Colon (tissue), 2 donors: ENCODE results near the gene CCDC50.

Experiments
- FAIRE-seq: peaks from 2 replicates; lab custom pipeline; 2012; peaks lifted over from hg19 to GRCh38; lab: Jason Lieb, UNC
- donor health status: control.
- donor health status: control.

Gene CCDC50, protein sequence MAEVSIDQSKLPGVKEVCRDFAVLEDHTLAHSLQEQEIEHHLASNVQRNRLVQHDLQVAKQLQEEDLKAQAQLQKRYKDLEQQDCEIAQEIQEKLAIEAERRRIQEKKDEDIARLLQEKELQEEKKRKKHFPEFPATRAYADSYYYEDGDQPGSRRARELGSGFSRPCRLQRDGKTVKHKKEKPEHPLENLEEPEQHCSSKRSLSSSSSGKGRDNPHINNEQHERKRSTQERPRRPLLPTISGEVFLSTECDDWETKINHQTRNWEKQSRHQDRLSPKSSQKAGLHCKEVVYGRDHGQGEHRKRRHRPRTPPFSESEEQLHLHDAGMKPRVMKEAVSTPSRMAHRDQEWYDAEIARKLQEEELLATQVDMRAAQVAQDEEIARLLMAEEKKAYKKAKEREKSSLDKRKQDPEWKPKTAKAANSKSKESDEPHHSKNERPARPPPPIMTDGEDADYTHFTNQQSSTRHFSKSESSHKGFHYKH

DNA sequence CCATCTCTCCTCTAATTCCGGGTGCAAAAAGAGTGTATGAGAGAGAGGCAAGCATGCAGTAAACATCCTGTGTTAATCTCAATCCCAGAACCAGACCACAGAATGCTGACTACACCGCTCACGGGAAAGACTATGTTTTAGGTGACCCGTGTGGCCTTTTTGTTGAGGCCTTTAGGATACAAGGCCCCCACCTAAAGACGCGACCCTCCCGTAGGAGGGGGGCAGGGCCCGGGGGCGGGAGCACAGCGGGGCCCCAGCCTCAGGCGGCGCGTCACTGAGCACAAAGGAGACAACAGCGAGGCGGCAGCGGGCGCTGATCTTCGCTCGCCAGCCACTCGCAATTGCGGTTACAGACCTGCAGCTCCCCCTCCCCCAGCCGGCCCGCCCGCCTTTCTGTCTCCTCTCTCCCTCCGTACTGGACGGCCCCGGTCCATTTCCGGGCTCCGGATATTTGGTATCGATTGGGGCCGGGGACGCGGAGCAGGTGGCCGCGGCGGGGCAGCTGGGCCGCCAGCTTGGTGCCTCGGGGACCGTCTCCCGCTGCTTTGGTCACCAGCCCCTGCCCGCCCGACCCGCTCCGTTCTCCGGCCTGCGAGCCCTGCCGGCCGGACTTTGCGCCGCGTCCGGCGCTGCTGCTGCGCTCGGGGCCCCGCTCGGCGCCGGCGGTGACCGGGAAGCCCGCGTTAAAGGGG lies at the start of gene CCDC50:
CCDC50 (plus strand) TSS at position 433 of the 692 bp plus-strand sequence. CDS start 281 bp downstream, outside the sequence.
- FAIRE-seq = no peak

DNA sequence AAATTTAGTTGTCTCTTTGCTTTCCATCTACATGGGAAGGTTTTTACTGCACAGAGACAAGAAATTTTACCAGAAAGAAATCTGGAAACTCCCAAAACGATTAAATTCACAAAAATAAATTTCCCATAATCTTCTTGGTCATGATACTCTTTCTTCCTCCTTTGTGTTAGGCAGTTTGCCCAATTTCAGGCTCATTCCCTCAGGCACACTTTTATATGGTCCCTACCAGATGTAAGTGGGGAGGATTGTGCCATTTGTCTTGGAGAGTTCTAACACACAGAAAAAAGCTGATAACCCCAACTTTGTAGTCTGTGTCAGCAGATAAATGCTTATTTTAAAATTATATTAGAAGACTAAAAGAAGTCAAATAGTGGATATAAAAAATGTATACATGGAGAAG lies 49.1 kb upstream of the CCDC50 start:
- FAIRE-seq = no peak

DNA sequence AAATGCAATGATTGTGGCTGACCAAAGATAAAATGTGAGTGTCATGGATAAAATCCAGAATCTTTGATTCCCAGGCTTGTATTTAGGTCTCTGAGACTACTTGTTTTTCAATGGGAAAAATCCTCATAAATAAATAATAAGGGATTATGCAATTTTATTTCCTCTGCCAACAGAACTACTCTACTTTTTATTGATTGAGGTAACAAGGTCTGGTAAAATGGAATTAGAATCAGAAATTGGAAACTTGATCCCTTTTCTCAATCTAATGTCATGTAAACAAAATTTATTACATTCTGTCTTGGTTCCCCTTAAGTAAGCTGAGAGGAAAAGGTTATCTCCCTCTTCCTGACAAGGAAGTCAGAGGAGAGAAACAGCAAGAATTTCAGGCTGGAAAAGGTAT lies 48.3 kb upstream of the CCDC50 start:
- FAIRE-seq = no peak

DNA sequence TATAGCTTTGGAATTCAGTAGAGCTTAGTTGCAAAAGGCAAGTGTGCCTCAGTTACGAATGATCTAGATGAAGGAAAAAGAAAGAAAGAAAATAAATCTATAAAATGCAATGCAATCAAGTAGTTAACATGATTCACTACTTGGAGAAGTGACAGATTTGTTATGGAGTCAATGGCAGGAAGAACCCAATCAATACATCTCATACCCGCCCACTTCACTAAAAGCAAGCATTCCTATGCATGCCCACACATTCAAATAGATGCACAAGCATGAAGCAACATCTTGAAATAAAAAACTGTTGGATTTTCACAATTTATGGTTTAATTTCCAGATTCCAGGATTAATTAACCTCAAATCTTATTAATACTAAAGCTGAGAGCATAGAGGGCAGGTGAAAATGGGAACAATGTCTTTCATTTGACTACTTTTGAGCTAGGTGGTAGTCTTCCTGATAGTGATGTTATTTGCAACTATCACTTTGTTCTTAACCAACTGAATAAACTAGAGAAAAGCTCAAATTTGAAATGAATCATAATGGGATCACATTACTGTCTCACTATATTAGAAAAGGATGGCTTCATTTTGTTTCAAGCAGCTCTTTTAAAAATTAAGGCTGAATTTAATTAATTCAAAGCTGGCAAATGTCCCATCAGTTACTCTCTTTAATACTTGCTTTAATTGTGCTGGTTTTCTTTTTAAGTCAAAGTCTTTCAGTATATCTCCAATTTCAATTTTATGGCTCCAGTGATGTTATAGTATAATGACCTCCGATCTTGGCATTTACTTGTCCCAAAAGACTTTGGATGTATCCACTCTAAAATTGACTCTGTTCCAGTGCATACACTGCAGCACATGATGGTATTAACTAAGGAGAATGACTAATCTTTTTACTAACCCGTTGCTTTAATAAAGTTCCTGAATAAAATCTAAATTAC lies 46.7 kb upstream of the CCDC50 start:
- no peak for FAIRE-seq

DNA sequence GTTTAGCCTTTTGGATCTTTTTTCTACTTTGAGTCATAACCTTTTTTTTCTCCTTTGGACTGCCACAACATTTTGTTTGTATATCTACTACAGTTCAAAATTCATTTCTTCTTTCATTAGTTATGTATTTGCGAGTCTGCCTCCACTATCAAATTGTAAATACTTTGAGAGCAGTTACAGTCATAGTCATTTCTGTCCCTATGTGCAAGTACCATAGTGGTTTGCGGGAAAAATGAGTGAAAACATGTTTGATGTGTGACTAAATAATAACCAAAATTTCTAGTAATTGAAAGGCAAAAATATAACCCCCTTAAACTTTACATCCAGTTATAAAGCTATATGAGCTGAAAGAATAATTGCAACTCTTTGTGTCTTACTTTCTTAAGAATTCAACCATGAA lies 45.8 kb upstream of the CCDC50 start:
- FAIRE-seq = no peak

DNA sequence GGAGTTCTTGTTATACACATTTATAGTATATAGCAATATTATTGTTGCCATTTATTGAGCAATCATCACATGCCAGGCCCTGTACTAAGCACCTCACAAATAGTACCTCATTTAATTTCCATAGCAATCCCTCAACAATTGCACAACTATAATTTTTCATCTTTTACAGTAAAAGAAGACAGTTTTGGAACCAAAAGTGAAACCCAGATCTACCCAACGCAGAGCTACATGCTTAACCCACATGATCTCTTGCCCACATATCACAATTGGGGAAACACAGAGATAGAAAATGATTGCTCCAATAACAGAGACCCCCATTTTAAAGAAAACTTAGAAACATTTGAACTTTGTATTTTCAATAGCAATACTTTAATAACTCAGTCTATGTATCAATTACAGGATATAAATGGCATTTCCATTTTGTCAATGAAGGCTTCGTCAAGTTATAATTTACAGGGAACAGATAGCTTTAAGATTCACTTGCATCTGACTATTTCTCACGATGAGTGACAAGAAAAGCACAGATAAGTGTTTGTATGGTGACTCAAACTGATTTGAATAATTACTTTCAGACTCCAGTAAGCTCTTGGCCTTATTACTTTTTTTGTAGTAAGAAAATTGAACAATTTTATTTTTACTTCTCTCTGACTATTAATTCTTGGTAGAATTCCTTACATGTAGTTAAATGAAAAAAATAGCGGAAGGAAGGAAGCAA lies 38.7 kb upstream of the CCDC50 start:
- FAIRE-seq = no peak

DNA sequence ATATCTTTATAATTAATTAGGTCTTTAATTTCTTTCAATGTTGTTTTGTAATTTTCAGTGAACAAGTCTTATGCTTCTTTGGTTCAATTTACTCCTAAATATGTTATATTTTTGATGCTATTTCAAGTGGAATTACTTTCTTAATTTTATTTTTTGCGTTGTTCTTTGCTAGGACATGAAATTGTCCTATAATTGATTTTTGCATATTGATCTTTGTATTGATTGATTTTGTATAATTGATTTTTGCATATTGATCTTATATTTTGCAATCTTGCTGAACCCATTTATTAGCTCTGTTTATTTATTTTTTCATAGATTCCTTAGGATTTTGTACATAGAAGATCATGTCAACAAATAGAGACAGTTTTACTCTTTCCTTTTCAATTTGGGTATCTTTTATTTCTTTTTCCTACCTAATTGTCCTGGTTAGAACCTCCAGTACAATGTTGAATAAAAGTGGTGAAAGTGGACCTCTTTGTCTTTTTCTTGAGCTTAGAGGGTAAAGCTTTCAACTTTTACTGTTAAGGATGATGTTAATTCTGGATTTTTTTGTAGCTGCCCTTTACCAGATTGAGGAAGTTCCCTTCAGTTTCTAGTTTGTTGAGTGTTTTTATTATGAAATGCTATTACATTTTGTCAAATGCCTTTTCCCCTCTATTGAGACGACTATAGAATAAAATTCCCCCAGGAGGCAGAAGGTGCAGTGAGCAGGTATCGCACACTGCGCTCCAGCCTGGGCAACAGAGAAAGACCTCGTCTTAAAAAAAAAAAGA lies 36.8 kb upstream of the CCDC50 start:
- FAIRE-seq = no peak

DNA sequence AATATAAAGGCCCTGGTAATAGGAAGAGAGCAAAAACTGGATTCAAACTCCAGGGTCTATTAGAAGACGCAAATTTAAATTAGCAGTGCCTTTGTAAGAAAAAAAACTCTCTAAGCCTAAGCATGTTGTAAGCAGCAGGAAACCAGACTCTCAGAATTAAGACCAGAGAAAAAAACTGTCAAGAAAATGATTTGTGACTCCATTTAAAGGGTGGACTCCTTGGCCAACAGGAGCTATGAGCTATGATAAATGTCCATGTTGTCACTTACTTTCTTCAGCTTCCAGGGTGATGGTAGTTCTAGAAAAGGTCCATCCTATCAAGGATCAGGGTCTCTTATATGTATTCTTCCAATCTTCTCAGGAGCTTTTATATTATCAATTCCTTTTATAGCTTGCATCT lies 34.9 kb upstream of the CCDC50 start:
- no peak for FAIRE-seq

DNA sequence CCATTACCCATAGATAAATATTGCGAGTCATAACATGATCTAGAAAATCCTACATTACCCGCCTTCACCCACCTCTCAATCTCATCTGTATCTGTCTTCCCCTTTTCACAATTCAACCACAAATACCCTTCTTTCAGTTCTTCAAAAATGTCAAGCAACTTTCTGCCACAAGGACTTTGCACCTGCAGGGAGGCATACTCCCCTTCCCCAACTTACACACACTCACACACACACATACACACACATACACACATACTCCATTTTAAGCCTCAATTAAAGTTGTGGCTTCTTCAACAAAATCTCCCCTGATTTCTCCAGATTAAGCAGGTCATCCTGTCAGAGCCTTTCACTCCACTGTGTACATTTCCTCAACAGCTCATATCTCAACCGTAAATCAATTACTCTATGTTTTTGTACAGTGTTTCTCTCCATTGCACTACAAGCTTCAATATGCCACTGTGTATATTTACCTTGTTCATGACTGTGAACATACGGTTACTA lies 33.1 kb upstream of the CCDC50 start:
- FAIRE-seq = no peak

DNA sequence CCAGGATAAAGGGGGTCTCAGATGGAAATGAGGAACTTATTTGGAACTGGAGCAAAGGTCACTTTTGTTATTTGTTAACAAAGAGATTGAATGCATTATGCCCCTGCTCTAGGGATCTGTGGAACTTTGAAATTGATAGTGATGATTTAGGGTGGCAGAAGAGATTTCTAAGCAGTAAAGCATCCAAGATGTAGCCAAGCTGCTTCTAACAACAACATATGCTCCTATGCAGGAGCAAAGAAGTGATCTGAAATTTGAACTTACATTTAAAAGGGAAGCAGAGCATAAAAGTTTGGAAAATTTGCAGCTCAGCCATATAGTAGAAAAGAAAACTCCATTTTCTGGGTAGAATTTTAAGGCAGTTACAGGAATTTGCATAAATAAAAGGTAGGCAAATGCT lies 30.3 kb upstream of the CCDC50 start:
- FAIRE-seq = no peak

DNA sequence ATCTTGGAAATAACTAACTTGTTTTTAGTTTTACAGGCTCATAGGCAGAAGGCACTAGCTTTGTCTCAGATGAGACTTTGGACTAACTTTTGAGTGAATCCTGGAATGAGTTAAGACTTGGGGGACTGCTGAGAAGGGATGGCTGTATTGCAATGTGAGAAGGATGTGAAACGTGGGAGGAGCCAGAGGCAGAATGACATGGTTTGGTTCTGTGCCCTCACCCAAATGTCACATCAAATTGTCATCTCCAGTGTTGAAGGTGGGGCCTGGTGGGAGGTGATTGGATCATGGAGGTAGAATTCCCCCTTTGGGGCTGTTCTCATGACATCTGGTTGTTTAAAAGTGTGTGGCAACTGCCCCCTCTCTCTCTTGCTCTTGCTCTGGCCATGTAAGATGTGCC lies 28.8 kb upstream of the CCDC50 start:
- no peak for FAIRE-seq

DNA sequence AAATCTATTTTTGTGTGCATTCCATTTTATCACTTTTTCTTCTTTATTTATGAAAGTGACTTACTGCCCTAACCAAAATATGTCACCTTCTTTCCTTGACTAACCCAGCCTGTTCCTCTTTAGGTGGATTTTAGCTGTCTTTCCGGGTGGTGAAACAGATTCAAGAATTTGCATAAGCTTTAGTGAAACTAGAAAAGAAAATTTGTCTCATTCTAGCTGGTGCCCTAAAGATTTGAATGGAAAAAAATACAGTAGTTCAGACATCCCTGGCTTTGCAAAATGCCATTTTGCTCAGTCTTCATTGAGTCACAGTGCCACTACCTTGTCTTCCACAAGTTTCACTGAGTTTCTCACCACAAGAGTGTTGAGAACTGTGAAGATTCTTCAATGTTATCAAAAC lies 28.2 kb upstream of the CCDC50 start:
- FAIRE-seq = no peak

DNA sequence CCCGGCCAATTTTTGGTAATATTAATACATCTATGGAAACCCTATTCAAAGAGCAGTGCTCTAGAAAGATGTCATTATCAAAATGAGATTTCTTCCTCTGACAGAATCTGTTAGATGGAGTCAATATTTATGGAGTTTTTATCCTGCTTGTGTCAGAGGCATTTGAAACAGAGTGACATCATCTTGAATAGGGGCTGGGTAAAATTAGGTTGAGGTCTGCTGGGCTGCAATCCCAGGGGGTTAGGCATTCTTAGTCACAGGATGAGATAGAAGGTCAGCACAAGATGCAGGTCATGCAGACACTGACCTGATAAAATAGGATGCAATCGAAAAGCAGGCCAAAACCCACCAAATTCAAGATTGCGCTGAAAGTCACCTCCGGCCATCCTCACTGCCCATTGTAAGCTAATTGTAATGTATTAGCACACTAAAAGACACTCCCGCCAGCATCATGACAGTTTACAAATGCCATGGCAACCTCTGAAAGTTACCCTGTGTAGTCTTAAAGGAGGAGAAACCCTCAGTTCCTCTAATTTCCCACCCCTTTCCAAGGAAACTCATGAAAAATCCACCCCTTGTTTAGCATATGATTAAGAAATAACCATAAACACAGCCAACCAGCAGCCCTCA lies 27.3 kb upstream of the CCDC50 start:
- FAIRE-seq = no peak

DNA sequence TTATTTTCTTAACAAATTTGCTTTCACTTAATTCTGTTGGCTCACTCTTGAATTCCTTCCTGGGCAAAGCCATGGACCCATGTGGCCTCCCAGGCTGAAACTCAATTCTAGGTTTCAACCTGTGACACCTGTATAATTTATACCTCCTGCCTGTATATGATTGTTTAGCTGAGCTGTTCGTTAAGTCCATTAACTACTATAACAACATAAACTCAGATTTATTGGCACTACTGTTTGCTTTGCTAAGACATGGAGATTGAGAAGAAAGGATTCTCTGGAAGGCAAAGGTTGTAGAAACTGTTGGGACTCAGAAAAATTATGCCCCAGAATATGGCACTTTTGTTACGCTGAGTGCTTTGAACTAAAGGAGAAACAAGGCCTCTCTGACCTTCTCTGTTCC lies 26.7 kb upstream of the CCDC50 start:
- no peak for FAIRE-seq

DNA sequence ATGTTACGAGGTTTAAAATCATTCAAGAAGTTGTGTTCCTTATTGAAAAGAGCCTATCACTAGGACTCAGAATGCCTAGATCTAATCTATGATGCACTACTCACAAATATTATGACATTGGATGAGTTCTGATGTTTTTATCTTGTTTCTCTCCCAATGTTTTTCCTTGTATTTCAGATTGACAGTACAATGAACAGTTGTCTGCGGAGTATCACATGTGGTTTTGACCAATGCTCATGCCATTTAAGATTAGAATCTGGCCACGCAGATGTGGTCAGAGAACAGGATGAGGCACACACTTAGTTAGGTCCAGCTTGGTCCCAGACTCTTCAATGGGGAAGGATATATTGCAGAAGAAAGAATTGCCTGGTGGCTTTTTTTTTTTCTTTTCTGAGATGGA lies 25.6 kb upstream of the CCDC50 start:
- no peak for FAIRE-seq

DNA sequence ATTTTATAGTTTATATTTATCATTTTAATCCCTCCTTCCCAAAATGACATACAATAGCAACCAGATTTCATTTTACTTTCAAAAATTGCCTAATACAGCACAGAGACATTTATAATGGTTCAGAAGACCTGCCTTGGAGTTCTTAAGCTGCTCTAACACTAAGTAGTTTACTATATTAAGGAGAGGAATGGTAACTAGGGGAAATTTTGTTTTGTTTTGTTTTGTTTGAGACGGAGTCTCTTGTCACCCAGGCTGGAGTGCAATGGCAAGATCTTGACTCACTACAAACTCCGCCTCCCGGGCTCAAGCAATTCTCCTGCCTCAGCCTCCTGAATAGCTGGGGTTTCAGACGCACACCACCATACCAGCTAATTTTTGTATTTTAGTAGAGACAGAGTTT lies 22.8 kb upstream of the CCDC50 start:
- FAIRE-seq = no peak

DNA sequence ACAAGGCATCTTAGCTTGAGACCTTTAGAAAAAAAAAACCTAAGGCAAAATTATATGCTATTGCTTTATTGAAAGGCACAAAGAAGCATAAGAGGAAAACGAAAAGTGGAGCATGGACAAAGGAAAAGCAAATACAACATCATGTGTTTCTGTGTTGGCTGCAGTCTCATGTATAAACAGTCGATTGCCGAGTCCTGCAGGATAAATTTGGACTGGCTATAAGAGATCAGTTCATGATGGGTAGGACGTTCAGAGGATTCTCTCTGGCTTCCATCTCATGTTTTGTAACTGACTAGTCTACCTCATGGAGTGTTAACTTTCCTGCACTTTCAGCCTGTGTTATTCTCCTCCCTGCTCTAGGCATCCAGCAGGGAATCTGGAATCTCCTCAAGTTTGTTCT lies 21.9 kb upstream of the CCDC50 start:
- no peak for FAIRE-seq

DNA sequence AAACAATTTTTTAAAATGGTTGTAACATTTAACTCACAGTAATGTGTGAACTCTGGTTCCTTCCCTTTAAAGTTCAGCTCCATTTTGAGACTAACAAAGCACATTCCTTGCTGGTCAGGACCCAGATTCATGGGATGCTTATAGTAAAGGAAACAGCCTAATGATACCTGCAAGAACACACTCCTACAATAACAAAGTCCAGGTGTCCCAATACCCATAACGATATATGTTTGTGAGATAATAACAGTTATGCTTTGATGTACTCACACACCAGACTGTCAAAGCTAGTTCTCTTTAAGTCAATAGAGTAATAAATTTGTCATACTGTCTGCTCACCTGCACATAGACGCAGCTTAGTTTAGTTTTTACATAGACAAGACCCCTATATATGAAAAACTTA lies 15.9 kb upstream of the CCDC50 start:
- no peak for FAIRE-seq

DNA sequence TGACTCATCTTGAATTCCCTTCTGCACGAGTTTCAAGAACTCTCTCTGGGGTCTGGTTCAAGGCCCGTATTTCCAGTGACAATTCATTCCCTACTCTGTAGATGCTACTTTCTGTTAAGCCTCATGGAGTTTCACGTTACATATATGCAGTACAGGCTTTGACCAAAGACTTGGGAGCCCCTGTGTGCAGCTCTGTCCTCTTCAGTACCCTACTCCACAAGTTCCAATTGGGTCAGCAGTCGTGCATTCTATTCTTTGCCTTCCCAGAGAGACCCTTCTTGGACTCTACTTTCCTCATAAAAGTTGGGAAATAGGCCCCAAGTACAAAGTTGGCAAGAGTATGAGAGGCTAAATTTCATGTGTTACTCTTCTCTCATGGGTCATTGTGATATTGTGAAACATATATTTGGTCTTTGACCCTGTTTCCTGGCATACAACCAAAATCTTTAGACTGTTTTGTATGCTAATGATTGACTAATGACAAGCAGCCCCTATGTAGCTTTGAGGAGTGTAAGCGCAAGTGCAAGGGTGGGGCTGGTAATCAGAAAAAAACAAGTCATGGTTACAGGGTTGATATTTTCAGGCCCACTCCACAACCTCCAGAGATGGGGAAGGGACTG lies 15.0 kb upstream of the CCDC50 start:
- FAIRE-seq = no peak
